Activated naive CD4-positive, alpha-beta T cell treated with anti-CD3 and anti-CD28 coated beads for 36 hours (primary cell): ENCODE results near the gene EIF2D. TPM values are rescaled to one million over a fixed set of nuclear protein-coding genes. Genes with fewer than 3 reads are reported as not detected.
A peak's percentile ranks its signal among the peaks of the same experiment; 100 is the strongest.

Experiments
- CTCF ChIA-PET: fragments of 350-600 bp; sonication (Branson Sonifier 250); formaldehyde crosslinking; loops from one replicate; lab custom pipeline; 2021; ENCODE audit warnings: antibody characterized with exemption; lab: Charles Lee
- DNase-seq: peaks from one replicate; pipeline ENCODE4 v3.0.0-alpha.2; 2020
- H3K27ac Mint-ChIP-seq: one replicate; pipeline ENCODE4 v1.8.0; 2021; ENCODE audit warnings: mild to moderate bottlenecking, mixed read lengths
- H3K27me3 Mint-ChIP-seq: one replicate; pipeline ENCODE4 v1.8.0; 2021; ENCODE audit warnings: low read depth, mixed read lengths
- H3K36me3 Mint-ChIP-seq: one replicate; pipeline ENCODE4 v1.8.0; 2021; ENCODE audit warnings: low read depth, mixed read lengths
- H3K4me1 Mint-ChIP-seq: one replicate; pipeline ENCODE4 v1.8.0; 2021; ENCODE audit warnings: low read depth, mixed read lengths
- H3K4me3 Mint-ChIP-seq: one replicate; pipeline ENCODE4 v1.8.0; 2021; ENCODE audit warnings: mild to moderate bottlenecking, moderate library complexity, mixed read lengths
- H3K9me3 Mint-ChIP-seq: one replicate; pipeline ENCODE4 v1.8.0; 2021; ENCODE audit warnings: mixed read lengths
- intact Hi-C: fragments of 100-400 bp; cut with micrococcal nuclease; formaldehyde crosslinking; loops from one replicate; pipeline ENCODE4 v1.15.1; 2023
- total RNA-seq, 2 experiments: library from RNA; stranded (reverse); gene quantifications; one replicate each; pipeline ENCODE4 v1.2.3, GENCODE V29; 2021

The EIF2D gene, protein sequence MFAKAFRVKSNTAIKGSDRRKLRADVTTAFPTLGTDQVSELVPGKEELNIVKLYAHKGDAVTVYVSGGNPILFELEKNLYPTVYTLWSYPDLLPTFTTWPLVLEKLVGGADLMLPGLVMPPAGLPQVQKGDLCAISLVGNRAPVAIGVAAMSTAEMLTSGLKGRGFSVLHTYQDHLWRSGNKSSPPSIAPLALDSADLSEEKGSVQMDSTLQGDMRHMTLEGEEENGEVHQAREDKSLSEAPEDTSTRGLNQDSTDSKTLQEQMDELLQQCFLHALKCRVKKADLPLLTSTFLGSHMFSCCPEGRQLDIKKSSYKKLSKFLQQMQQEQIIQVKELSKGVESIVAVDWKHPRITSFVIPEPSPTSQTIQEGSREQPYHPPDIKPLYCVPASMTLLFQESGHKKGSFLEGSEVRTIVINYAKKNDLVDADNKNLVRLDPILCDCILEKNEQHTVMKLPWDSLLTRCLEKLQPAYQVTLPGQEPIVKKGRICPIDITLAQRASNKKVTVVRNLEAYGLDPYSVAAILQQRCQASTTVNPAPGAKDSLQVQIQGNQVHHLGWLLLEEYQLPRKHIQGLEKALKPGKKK
- 100 to 1,000 TPM; 116 to 122 TPM for total RNA-seq

DNA sequence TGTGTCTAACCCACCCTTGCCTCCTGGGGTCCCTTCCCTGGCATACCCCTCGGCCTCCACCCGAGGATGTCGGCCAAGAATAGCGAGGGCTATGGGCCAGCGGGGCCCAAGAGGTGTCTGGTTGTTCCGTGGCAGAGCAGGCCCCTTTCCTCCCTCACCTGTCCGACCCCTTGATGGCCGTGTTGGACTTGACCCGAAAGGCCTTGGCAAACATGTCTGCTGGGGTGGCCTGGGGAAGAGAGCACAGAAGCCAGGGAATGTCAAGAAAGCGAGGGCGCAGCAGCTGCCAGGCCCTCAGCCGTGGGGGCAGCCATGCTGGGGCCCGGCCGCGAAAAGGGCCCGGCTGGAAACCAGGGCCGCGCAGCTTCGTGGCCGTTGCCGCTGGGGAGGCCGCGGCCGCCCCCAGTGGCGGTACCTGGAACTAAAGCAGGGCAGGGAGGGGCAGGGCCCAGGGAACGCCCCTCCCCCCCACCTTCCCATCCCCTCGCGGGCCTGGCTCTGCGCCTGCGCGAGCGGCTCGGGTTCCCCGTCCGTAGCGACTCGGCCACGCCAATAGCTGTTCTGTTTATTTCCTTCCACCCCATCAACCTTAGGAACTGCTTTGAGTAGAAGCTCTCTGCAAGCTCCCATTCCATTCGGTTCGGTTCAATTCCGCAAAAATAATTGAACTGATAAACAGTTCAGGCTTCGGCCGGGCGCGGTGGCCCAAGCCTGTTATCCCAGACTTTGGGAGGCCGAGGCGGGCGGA is at the start of gene EIF2D:
TSS of gene EIF2D (minus strand) at position 337 of the 748 bp plus-strand sequence. CDS start at position 214, 123 bp downstream.
- H3K27ac Mint-ChIP-seq: peak within 1 kb of the TSS; percentile 99
- H3K9me3 Mint-ChIP-seq: no peaks in the 10 kb centered on the region
- CTCF ChIA-PET: interaction anchor here (0.6 to 8.0 kb wide), 26 partner anchors 8 to 230 kb away, joined by 3 to 130 read pairs (median 4); partner anchors contain the start of genes DYRK3 and IKBKE
- peak within 1 kb of the TSS; percentile 92 for H3K4me3 Mint-ChIP-seq
- peak; percentile 95 for DNase-seq
- intact Hi-C loops: loop anchor here (1.0 kb wide), 2 partner anchors 23 to 106 kb away; partner anchors contain the start of gene DYRK3
- no peaks in the 10 kb centered on the region for H3K27me3 Mint-ChIP-seq
- H3K4me1 Mint-ChIP-seq: peaks cover 44% of the 10 kb centered on the region
- peaks cover 32% of the 10 kb centered on the region for H3K36me3 Mint-ChIP-seq

DNA sequence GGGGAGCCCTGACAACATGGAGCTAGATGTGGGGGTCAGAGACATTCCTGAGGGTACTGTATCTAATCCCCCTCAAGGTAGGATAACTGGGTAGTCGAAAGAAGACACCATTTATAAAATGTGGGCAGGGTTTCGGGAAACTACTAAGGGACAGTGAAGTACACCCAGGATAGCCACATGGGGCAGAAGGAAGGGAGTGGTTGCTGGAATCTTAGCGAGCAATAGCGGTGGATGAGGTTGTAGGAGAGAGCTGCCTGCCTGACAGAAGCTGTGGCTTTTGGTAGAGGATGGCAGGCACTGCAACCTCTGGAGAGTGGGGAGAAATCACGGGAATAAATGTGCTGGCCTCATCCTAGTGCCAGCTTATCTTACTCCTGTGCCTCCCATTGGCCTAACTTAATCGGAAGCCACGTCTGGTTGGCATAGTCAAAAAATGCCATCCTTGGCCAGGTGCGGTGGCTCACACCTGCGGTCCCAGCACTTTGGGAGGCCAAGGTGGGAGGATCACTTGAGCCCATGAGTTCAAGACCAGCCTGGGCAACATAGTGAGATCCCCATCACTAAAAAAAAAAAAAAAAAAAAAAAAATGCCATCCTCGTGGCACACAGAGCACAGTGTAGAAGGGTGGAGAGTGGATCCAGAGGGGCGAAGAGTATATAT is 49.0 kb upstream of the EIF2D start:
- DNase-seq: no peak
- CTCF ChIA-PET: interaction anchor here (0.8 to 8.7 kb wide), 11 partner anchors 14 to 322 kb away, joined by 3 to 130 read pairs (median 46); partner anchors contain the start of genes DYRK3 and EIF2D
- no peaks in the 10 kb centered on the region for H3K36me3 Mint-ChIP-seq
- peaks cover 36% of the 10 kb centered on the region for H3K27me3 Mint-ChIP-seq
- no peaks in the 10 kb centered on the region for H3K9me3 Mint-ChIP-seq
- H3K4me1 Mint-ChIP-seq: peaks cover 43% of the 10 kb centered on the region
- no peak overlapping the region for H3K4me3 Mint-ChIP-seq
- H3K27ac Mint-ChIP-seq: no peak overlapping the region
- intact Hi-C loops: no loop called here

GRCh38 chr1:206660136-206660535 is 47.9 kb upstream of the EIF2D start:
- Mint-ChIP-seq H3K27ac (no peak overlapping the region), H3K4me3 (no peak overlapping the region), H3K9me3 (no peaks in the 10 kb centered on the region), H3K4me1 (peaks cover 41% of the 10 kb centered on the region), H3K27me3 (peaks cover 27% of the 10 kb centered on the region), H3K36me3 (no peaks in the 10 kb centered on the region)
- CTCF ChIA-PET: interaction anchor here (0.6 to 7.6 kb wide), 12 partner anchors 9 to 1761 kb away, joined by 3 to 61 read pairs (median 4); partner anchors contain the start of gene DYRK3
- intact Hi-C loops: no loop called here
- DNase-seq: no peak

- H3K9me3 Mint-ChIP-seq: no peaks in the 10 kb centered on the region
- no peak for DNase-seq
- H3K4me1 Mint-ChIP-seq: peaks cover 38% of the 10 kb centered on the region
- no peaks in the 10 kb centered on the region for H3K36me3 Mint-ChIP-seq
- intact Hi-C loops: loop anchor here (1.0 to 2.0 kb wide), 2 partner anchors 44 to 149 kb away; no protein-coding TSS in a partner anchor
- H3K27me3 Mint-ChIP-seq: peaks cover 24% of the 10 kb centered on the region
- CTCF ChIA-PET: interaction anchor here (0.7 to 7.6 kb wide), 19 partner anchors 10 to 325 kb away, joined by 3 to 61 read pairs (median 6); partner anchors contain the start of gene DYRK3
- H3K27ac Mint-ChIP-seq: no peak overlapping the region
- no peak overlapping the region for H3K4me3 Mint-ChIP-seq
These were observed 46.7 kb upstream of the EIF2D start for GRCh38 chr1:206658981-206659273.

- Mint-ChIP-seq H3K27me3 (peaks cover 24% of the 10 kb centered on the region), H3K27ac (no peak overlapping the region), H3K4me3 (no peak overlapping the region), H3K36me3 (no peaks in the 10 kb centered on the region), H3K4me1 (peaks cover 33% of the 10 kb centered on the region), H3K9me3 (no peaks in the 10 kb centered on the region)
- CTCF ChIA-PET: interaction anchor here (0.7 to 7.6 kb wide), 21 partner anchors 10 to 325 kb away, joined by 3 to 61 read pairs (median 6); partner anchors contain the start of gene DYRK3
- intact Hi-C loops: loop anchor here (1.0 to 2.0 kb wide), 2 partner anchors 44 to 150 kb away; no protein-coding TSS in a partner anchor
- peak; percentile 69 for DNase-seq
These were observed 46.2 kb upstream of the EIF2D start for GRCh38 chr1:206658264-206658980.

GRCh38 chr1:206657751-206658150 is 45.5 kb upstream of the EIF2D start:
- H3K4me1 Mint-ChIP-seq: peaks cover 27% of the 10 kb centered on the region
- H3K27ac Mint-ChIP-seq: no peak overlapping the region
- no peaks in the 10 kb centered on the region for H3K9me3 Mint-ChIP-seq
- intact Hi-C loops: loop anchor here (1.0 to 2.0 kb wide), 2 partner anchors 45 to 151 kb away; no protein-coding TSS in a partner anchor
- no peak overlapping the region for H3K4me3 Mint-ChIP-seq
- CTCF ChIA-PET: interaction anchor here (0.7 to 7.6 kb wide), 16 partner anchors 11 to 276 kb away, joined by 3 to 61 read pairs (median 6); partner anchors contain the start of gene DYRK3
- peaks cover 24% of the 10 kb centered on the region for H3K27me3 Mint-ChIP-seq
- DNase-seq: no peak
- no peaks in the 10 kb centered on the region for H3K36me3 Mint-ChIP-seq

GRCh38 chr1:206656936-206657335 is 44.7 kb upstream of the EIF2D start:
- CTCF ChIA-PET: interaction anchor here (1.3 to 7.6 kb wide), 7 partner anchors 7 to 276 kb away, joined by 3 to 61 read pairs (median 15); partner anchors contain the start of gene DYRK3
- Mint-ChIP-seq H3K27me3 (peaks cover 24% of the 10 kb centered on the region), H3K36me3 (no peaks in the 10 kb centered on the region), H3K9me3 (no peaks in the 10 kb centered on the region), H3K4me3 (no peak overlapping the region), H3K4me1 (peaks cover 19% of the 10 kb centered on the region), H3K27ac (no peak overlapping the region)
- intact Hi-C loops: no loop called here
- DNase-seq: no peak

DNA sequence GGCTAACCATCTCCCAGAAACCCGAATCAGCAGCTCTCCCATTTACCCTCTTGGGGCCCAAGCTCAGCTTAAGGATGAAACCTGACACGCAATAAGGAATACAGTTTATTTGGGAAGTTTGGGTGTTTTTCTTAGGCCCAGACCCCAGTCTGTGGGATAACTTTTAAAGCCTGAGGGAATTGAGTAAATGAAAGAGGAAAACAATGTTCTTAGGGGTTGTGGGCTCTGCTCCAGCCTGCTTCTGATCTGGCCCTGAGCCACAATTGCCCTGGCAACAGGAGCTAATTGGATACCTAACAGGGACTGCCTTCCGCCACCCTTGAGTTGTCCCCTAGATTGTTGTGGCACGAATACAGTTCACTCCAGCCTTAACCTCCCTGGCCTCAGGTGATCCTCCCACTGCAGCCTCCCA is 43.2 kb upstream of the EIF2D start:
- Mint-ChIP-seq H3K27ac (no peak overlapping the region), H3K9me3 (no peaks in the 10 kb centered on the region), H3K27me3 (peaks cover 24% of the 10 kb centered on the region), H3K36me3 (no peaks in the 10 kb centered on the region), H3K4me3 (no peak overlapping the region), H3K4me1 (peaks cover 14% of the 10 kb centered on the region)
- intact Hi-C loops: no loop called here
- no peak for DNase-seq
- CTCF ChIA-PET: interaction anchor here (0.5 to 7.6 kb wide), 8 partner anchors 9 to 193 kb away, joined by 3 to 61 read pairs (median 4); partner anchors contain the start of gene DYRK3

DNA sequence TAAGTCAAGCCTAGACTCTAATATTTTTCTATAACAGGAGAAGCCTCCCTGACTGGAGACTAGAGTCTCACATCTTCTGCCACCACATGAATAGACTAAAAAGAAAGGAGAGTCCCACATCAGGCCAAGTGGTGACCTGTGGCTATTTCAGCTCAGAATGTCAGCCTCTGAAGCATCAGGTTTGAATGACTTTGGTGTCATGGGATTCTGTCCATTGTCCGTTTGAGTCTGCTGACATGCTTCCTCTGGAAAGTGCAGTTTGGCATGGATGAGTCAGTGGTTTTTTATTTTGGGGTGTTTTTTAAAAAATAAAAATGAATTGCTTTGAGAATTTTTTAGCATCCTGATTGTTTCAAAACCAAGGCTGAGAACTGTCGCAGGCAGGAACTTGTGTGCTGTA is 42.6 kb upstream of the EIF2D start:
- intact Hi-C loops: no loop called here
- Mint-ChIP-seq H3K4me3 (no peak overlapping the region), H3K27me3 (peaks cover 24% of the 10 kb centered on the region), H3K9me3 (no peaks in the 10 kb centered on the region), H3K4me1 (peaks cover 11% of the 10 kb centered on the region), H3K27ac (no peak overlapping the region), H3K36me3 (no peaks in the 10 kb centered on the region)
- DNase-seq: no peak
- CTCF ChIA-PET: interaction anchor here (1.1 to 7.6 kb wide), 4 partner anchors 9 to 192 kb away, joined by 3 to 61 read pairs (median 19); partner anchors contain the start of gene DYRK3

GRCh38 chr1:206653715-206654459 is 41.6 kb upstream of the EIF2D start:
- H3K4me3 Mint-ChIP-seq: no peak overlapping the region
- no peaks in the 10 kb centered on the region for H3K9me3 Mint-ChIP-seq
- CTCF ChIA-PET: interaction anchor here (0.9 to 5.0 kb wide), 4 partner anchors 9 to 63 kb away, joined by 3 to 35 read pairs (median 3); no protein-coding TSS in a partner anchor
- intact Hi-C loops: no loop called here
- DNase-seq: no peak
- peaks cover 11% of the 10 kb centered on the region for H3K4me1 Mint-ChIP-seq
- H3K36me3 Mint-ChIP-seq: no peaks in the 10 kb centered on the region
- no peak overlapping the region for H3K27ac Mint-ChIP-seq
- peaks cover 23% of the 10 kb centered on the region for H3K27me3 Mint-ChIP-seq
